ENCODE results near the gene SIVA1.
A peak's percentile ranks its signal among the peaks of the same experiment; 100 is the strongest.

SIVA1 gene

DNA sequence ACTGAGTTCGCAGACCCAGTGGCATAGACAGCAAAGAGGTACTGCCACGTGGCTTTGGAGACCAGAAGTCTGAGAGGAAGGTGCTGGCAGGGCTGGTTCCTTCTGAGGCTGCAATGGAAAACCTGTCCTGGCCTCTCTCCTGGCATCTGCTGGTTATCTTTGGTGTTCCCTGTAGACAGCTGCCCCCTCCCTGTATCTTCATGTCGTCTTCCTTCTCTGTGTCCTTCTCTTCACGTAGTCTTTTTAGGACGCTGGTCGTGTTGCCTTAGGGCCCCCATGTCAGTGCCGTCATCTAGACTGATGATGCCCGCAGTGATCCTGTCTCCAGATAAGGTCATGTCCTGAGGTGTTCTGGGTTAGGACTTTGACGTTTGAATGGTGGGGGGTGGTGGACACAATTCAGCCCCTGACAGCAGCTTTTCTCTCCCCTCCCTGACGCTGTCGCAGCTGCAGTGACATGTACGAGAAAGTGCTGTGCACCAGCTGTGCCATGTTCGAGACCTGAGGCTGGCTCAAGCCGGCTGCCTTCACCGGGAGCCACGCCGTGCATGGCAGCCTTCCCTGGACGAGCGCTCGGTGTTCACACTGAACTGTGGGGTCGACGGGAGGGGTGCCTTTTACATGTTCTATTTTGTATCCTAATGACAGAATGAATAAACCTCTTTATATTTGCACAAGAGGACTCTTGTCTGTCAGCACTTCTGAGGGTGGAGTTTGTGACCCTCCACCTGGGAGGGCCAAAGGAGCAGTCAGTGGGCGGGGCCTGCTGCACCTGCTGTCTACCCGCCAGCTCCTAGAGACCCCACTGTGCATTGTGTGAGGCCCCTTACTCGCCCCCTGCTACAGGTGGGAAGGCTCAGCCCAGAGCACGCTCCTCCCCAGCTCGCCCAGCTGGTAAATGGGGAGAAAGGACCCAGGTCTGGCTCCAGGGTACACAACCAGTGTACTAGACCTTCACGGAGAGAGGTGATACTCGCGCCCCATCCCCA lies 6.3 kb downstream of the SIVA1 start:
- H3K4me3 Mint-ChIP-seq: no peak overlapping the region
- peaks cover 37 to 54% of the 10 kb centered on the region in 2 donors for H3K36me3 Mint-ChIP-seq
- H3K9me3 Mint-ChIP-seq: peaks cover 0 to 2% of the 10 kb centered on the region in 2 donors
- ATAC-seq (replicated peaks) (no peak), DNase-seq (no peak)
- H3K4me1 Mint-ChIP-seq: peaks cover 17 to 38% of the 10 kb centered on the region in 2 donors
- H3K27ac Mint-ChIP-seq: peak overlapping the region; percentile 37
- no peaks in the 10 kb centered on the region for H3K27me3 Mint-ChIP-seq

DNA sequence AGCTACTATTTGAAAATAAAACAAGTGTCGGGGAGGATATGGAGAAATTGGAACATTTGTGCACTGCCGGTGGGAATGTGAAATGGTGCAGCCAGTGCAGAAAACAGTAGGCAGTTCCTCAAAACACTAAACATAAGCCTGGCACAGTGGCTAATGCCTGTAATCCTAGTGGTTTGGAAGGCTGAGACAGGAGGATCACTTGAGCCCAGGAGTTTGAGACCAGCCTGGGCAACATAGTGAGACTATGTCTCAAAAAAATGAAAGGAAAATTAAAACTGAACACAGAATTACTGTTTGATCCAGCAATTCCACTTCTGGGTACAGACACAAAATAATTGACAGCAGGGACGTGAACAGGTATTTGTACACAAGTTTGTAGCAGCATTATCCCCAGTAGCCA lies 12.6 kb downstream of the SIVA1 start:
- Mint-ChIP-seq H3K9me3 (peaks cover 0 to 4% of the 10 kb centered on the region in 2 donors), H3K4me3 (no peak overlapping the region), H3K27me3 (no peaks in the 10 kb centered on the region), H3K36me3 (peaks cover 25 to 36% of the 10 kb centered on the region in 2 donors), H3K4me1 (peaks cover 10 to 17% of the 10 kb centered on the region in 2 donors), H3K27ac (no peak overlapping the region)
- ATAC-seq (replicated peaks) (no peak), DNase-seq (no peak)

DNA sequence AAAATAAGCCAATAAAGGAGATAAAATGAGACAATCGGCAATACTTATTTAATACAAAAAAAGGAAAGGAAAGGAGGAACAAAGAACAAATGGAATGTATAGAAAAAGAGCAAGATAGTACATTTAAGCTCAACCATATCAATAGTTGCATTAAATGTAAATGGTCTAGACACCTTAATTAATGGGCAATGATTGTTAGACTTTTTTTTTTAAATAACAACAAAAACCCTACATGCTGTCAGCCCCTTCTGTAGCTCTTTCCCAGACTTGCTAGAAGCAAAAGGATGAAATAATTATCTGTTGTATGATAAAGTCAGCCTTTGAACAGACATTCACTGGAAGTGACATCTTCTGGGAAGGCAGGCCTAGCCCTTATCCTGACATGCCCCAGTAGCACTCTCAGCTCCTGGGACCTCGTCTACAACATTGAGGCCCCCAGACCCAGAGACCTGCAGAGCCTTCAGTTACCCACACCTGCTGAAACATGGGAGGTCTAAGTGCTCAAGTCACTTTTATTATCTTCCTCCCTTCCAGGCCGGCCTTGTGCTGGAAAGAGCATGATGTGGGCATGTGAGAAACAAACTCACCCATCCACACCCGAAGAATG lies 13.4 kb downstream of the SIVA1 start:
- H3K27ac Mint-ChIP-seq: no peak overlapping the region

DNA sequence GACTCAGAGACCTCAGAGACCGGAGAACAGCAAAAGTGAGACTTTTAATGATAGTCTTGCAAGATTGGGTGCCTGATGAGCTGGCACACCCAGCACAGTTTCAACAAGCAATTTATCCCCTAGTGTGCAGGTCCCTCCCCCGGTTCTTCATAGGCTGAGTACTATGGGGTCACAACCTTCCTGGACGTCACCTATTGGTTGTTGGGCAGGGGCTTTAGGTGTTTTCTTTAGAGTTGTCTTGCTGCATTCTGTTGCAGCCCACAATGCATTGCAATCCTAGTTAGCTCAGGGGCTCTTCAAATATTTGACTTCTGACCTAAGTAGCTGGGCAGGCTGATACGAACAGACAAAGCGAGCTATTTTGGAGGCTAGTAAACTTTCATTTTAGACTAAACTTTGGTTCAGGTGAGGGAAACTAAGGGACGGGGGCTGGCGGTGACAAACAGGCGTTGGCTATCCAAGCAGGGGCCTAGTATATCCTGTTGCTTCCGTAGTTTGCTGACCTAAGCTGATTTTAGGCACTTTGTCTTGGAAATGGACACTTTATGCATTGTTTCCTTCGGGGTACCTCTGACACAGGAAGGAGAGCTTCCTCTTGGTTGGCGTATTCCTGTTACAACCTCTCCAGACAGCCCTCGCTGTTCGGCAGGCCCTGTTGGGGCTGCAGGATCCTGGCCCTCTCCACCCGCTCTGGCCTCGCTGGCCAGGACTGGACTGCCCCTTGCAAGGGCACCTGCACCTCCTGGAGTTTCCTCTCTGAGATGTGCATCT lies 14.1 kb downstream of the SIVA1 start:
- peaks cover 10 to 17% of the 10 kb centered on the region in 2 donors for H3K4me1 Mint-ChIP-seq
- ATAC-seq (replicated peaks): no peak
- H3K27ac Mint-ChIP-seq: no peak overlapping the region
- peaks cover 4 to 7% of the 10 kb centered on the region in 2 donors for H3K9me3 Mint-ChIP-seq
- no peak overlapping the region for H3K4me3 Mint-ChIP-seq
- DNase-seq: no peak
- peaks cover 29 to 37% of the 10 kb centered on the region in 2 donors for H3K36me3 Mint-ChIP-seq
- no peaks in the 10 kb centered on the region for H3K27me3 Mint-ChIP-seq

More for the DNA sequence above, 13.4 kb downstream of the SIVA1 start:
- peaks cover 4 to 7% of the 10 kb centered on the region in 2 donors for H3K9me3 Mint-ChIP-seq
- H3K27me3 Mint-ChIP-seq: no peaks in the 10 kb centered on the region
- H3K36me3 Mint-ChIP-seq: peaks cover 26 to 36% of the 10 kb centered on the region in 2 donors
- ATAC-seq (replicated peaks): no peak
- no peak for DNase-seq
- H3K4me3 Mint-ChIP-seq: no peak overlapping the region
- peaks cover 10 to 17% of the 10 kb centered on the region in 2 donors for H3K4me1 Mint-ChIP-seq

DNA sequence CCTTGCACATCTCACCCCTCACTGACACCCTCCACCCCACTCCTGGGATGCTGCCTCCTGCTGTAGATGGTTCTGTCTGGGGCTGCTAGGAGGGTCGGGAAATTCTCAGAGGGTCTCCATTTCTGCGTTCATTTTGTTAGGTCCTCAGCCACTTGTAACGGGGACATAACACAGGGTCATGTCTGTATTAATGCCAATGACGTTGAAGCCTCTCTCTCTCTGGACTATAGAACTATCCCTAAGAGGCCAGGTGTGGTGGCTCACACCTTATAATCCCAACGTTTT lies 14.6 kb downstream of the SIVA1 start:
- peaks cover 29 to 38% of the 10 kb centered on the region in 2 donors for H3K36me3 Mint-ChIP-seq
- ATAC-seq (replicated peaks) (no peak), DNase-seq (no peak)
- peaks cover 10 to 17% of the 10 kb centered on the region in 2 donors for H3K4me1 Mint-ChIP-seq
- no peaks in the 10 kb centered on the region for H3K27me3 Mint-ChIP-seq
- no peak overlapping the region for H3K4me3 Mint-ChIP-seq
- H3K27ac Mint-ChIP-seq: no peak overlapping the region
- H3K9me3 Mint-ChIP-seq: peaks cover 4 to 5% of the 10 kb centered on the region in 2 donors

DNA sequence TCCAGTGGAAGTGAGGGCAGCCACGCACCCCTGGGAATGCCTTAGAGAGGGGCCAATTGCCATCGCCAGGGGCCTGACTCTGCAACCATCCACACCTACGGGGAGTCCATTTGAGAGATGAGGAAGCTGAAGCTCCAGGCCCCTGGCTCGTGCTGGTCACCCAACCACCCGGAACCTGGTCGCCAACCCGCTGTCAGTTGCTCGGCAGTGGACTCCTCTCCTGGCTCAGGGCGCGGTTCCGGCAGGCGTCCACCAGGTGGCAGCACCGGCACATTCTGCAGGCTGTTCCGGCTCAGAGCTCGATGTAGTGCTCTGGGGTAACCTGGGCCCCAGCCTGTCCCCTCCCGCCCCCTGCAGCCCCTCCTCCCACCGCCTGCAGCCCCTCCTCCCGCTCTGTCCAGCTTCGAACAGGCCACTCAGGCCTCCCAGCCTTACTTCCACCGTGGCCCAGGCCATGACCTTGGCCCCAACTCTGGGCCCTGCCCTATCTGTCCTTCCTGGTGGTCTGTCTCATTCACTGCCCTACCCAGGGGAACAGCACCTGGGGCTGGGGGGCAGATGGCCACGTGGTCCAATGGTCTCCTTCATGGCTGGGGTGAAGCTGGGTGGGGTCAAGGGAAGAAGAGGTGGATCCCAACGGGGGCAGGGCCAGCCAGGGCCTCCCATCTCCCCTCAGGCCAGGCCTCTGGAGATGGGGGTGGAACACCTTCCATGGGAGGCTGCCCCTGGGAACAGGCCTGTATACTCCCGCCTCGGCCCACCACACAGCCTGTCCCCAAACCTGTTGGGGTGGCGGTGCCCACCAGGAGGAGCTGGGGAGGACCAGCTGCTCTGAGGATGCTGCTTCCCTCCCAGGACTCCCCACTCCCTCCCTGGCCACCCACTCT lies 15.7 kb downstream of the SIVA1 start:
- H3K36me3 Mint-ChIP-seq: peaks cover 39 to 43% of the 10 kb centered on the region in 2 donors
- H3K9me3 Mint-ChIP-seq: peaks cover 4 to 5% of the 10 kb centered on the region in 2 donors
- DNase-seq (peak; percentile 78), ATAC-seq (replicated peaks) (peak; percentile 95)
- H3K4me3 Mint-ChIP-seq: no peak overlapping the region
- H3K4me1 Mint-ChIP-seq: peaks cover 10 to 17% of the 10 kb centered on the region in 2 donors
- H3K27me3 Mint-ChIP-seq: no peaks in the 10 kb centered on the region
- no peak overlapping the region for H3K27ac Mint-ChIP-seq

DNA sequence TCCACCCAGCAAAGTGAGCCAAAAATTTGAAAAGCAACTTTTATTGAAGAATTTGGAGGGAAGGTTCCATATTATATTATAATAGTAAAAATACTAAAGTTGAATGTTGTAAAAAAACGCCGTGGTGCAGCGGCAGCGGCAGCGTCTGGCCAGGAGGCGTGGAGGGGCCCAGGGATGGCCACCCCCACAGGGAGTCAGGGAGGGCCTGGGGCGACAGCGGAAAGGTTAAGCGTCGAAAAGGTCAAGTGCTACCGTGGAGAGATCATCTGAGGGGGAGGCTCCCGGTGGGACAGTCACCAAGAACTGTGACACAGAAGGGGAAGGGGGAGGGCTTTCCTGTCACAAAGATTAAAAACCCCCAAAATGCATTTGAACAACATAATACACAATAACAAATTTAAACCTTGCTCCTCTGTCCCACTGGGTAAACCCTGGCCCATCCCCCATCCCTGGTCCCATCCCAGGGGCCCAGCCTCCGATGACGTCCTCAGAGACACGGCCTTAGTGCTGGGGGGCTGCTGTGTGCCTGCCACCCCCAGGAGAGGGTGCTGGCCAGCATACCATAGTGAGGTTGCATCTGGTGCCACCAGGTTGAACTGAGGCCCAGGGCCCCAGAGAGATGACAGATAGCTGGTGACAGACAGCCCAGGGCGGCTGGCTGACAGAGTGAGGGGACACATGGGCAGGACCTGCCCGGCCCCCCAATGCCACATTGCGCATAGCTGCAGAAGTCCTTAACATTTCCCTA lies 16.6 kb downstream of the SIVA1 start:
- Mint-ChIP-seq H3K36me3 (peaks cover 41 to 49% of the 10 kb centered on the region in 2 donors), H3K4me1 (peaks cover 10 to 17% of the 10 kb centered on the region in 2 donors)

DNA sequence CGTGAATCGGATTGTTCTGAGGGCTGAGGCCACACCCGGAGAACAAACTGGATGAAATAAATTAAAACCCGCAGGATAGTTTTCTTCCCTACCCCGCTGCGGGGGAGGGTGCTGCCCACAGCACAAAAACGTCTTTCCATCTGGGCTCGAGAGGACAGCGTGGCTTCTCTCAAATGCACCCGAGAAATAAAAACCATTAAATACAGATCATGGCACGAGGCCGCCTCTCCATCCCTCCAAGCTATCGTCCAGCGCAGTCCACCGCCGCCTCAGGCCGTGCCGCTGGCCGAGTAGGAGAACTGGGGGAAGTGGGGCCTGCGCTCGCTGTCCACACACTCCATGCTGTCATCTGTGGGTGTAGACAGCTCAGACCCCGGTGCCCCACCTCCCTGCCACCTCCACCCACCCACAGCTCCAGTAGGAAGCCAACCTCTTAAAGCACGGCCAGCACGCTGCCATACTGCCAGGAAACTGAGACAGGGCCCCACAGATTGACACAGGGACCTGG lies 17.2 kb downstream of the SIVA1 start:
- H3K36me3 Mint-ChIP-seq: peaks cover 41 to 52% of the 10 kb centered on the region in 2 donors
- peak overlapping the region; percentile 65 for H3K27ac Mint-ChIP-seq
- ATAC-seq (replicated peaks): no peak
- no peaks in the 10 kb centered on the region for H3K27me3 Mint-ChIP-seq
- peaks cover 10 to 17% of the 10 kb centered on the region in 2 donors for H3K4me1 Mint-ChIP-seq
- no peak overlapping the region for H3K4me3 Mint-ChIP-seq
- no peak for DNase-seq
- peaks cover 4 to 5% of the 10 kb centered on the region in 2 donors for H3K9me3 Mint-ChIP-seq

More for the DNA sequence above, 16.6 kb downstream of the SIVA1 start:
- H3K9me3 Mint-ChIP-seq: peaks cover 4 to 5% of the 10 kb centered on the region in 2 donors
- H3K4me3 Mint-ChIP-seq: no peak overlapping the region
- DNase-seq: no peak
- ATAC-seq (replicated peaks): no peak
- no peaks in the 10 kb centered on the region for H3K27me3 Mint-ChIP-seq
- H3K27ac Mint-ChIP-seq: peak overlapping the region; percentile 65

DNA sequence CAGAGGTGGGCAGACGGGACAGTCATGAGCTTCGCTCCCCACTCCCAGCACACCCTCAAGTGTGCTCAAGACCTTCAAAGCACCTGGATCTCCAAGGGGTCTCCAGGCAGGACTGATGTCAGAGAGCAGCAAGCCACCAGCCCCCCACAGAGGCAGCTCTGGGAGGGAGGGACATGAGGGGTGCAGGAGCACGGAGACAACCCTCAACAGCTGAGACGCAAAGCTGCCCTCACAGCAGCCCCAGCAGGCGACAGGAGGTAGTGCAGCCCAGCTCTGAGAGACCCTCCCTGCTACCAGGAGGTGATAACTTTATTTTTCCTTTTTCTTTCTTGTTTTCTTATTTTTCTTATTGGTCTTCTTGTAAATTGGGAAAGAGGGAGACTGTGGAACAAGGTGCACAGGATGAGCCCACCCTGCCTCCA lies 17.9 kb downstream of the SIVA1 start:
- peaks cover 37 to 48% of the 10 kb centered on the region in 2 donors for H3K36me3 Mint-ChIP-seq
- H3K9me3 Mint-ChIP-seq: peaks cover 3 to 4% of the 10 kb centered on the region in 2 donors
- DNase-seq: no peak
- H3K4me1 Mint-ChIP-seq: peaks cover 10 to 17% of the 10 kb centered on the region in 2 donors
- ATAC-seq (replicated peaks): no peak
- peak overlapping the region; percentile 16 for H3K27ac Mint-ChIP-seq
- no peak overlapping the region for H3K4me3 Mint-ChIP-seq
- H3K27me3 Mint-ChIP-seq: no peaks in the 10 kb centered on the region

DNA sequence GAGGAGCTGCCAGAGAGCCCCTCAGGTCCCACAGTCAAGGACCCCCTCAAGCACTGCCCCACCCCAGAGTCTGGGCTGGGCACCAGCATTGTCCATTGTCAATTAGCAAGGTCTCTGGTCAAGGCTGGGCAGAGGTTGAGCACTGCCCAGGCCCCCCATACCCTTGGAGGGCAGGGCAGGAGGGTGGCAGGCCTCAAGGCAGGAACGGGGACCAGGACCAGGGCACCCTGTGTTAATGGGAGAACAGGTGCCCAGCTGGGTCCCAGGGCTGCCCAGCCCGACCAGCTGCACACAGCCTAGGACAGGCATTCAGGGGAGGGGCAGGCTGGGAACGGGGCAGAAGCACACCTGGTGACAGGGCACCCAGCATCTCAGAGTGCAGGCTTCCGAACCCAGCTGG lies 18.4 kb downstream of the SIVA1 start:
- Mint-ChIP-seq H3K4me3 (no peak overlapping the region), H3K4me1 (peaks cover 10 to 17% of the 10 kb centered on the region in 2 donors), H3K27me3 (no peaks in the 10 kb centered on the region), H3K27ac (peak overlapping the region; percentile 16), H3K36me3 (peaks cover 42 to 53% of the 10 kb centered on the region in 2 donors), H3K9me3 (peaks cover 3 to 4% of the 10 kb centered on the region in 2 donors)
- no peak for ATAC-seq (replicated peaks)
- DNase-seq: no peak

DNA sequence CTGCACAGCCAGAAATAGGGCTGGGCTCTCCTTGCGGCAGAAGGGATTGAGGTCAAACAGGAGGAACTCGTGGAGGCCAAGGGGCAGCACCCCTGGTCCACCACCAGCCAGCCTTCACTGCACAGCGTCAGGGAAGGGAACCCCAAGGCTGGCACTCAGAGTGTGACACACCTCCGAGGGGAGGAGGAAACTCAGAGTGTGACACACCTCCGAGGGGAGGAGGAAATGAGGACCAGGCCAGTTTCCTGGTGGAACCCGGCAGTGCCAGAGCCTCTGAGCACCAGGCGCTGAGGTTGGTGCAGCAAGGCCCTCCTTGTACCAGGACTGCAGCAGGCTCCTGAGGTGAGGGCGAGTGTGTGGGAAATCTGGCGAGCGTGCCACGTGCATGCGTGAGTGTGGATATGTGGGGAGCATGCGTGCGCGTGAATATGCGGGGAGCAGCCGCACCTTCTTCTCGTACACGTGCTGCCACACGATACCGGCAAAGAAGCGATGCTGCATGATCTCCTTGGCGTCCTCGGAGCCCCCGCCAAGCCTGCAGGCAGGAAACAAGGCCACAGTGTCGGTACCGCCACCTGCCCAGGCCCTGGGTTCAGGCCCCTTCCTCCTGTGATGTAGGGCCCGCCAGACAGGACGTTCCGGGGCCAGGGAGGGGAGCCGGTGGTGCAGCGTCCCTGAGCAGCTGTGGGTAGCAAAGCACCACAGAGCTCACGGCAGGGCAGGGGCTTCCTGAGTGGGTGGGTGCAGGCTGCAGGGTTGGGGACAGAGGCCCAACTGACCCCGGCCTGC lies 19.2 kb downstream of the SIVA1 start:
- no peak for DNase-seq
- no peak overlapping the region for H3K4me3 Mint-ChIP-seq
- peaks cover 3 to 4% of the 10 kb centered on the region in 2 donors for H3K9me3 Mint-ChIP-seq
- peaks cover 49 to 58% of the 10 kb centered on the region in 2 donors for H3K36me3 Mint-ChIP-seq
- no peak overlapping the region for H3K27ac Mint-ChIP-seq
- H3K27me3 Mint-ChIP-seq: no peaks in the 10 kb centered on the region
- peaks cover 12 to 17% of the 10 kb centered on the region in 2 donors for H3K4me1 Mint-ChIP-seq
- ATAC-seq (replicated peaks): no peak

Measured in stimulated activated naive B cell treated with anti-CD40 and anti-IgM and Interleukin-4, amounts not matched to agents 10 μg/mL and 1 μg/mL and 100 μg/mL, for 72 hours (primary cell).